ENCODE measurements around the gene DKK2.

DNA sequence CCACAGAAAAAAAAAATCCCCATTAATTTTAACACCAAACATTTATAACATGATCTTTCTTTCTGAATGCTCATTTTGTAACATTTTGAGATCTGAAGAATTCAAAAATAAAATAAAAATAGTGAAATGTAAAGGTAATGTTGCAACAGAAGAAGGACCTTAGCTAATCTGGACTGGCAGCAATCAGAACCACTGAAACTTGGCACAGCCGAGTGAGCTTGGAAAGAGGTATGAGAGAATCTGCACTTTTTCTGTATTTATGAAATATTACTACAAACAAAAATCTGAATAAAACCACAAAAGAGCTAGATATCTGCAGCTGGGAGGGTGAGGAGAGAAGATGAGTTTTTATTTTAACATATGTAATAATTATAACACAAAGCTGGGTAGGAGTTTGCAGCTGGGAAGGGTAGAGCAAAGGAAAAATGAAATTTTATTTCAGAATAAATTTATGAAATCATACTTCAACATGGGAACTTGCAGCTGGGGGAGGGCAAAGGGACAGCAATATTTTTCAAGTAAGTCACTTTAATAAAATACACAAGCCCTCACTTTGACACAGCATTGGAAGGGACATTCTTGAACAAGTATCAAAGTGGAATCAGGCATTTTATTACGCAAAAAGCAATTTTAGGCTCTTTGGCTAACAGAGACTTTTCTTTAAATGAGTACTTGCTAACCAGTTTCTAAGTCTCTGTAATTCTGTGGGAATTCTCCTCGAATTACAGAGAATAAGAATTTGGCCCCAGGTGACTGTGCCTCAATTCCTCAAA is 26.7 kb downstream of the DKK2 start:
- TF ChIP-seq, protein P1, sequence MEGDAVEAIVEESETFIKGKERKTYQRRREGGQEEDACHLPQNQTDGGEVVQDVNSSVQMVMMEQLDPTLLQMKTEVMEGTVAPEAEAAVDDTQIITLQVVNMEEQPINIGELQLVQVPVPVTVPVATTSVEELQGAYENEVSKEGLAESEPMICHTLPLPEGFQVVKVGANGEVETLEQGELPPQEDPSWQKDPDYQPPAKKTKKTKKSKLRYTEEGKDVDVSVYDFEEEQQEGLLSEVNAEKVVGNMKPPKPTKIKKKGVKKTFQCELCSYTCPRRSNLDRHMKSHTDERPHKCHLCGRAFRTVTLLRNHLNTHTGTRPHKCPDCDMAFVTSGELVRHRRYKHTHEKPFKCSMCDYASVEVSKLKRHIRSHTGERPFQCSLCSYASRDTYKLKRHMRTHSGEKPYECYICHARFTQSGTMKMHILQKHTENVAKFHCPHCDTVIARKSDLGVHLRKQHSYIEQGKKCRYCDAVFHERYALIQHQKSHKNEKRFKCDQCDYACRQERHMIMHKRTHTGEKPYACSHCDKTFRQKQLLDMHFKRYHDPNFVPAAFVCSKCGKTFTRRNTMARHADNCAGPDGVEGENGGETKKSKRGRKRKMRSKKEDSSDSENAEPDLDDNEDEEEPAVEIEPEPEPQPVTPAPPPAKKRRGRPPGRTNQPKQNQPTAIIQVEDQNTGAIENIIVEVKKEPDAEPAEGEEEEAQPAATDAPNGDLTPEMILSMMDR (IDR thresholded peaks at IDR 0.05; ENCODE audit: low read length), result no peak
- no peak for TF ChIP-seq EZH2 (IDR thresholded peaks at IDR 0.05; ENCODE audit: borderline replicate concordance, low read length)
